ENCODE measurements around the gene FBXL20.
A peak's percentile ranks its signal among the peaks of the same experiment; 100 is the strongest.

FBXL20 gene

DNA sequence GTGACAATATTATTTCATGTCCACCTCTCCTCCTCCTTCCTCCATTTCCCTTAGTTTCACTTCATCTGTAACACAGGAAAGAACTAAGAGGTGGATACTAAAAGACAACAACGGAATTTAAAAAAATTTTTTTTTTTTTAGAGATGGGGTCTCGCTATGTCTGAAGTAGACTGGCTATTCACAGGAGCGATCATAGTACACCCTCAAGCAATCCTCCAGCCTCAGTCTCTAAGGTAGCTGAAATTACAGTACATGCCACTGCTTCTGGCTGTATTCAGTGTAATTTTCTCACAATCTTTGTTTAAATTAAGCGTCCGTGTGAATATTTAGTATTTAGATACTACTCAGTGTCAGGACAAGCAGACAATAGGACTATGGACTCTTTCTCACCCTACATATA lies 35.6 kb downstream of the FBXL20 start:
- TF ChIP-seq ESRRG (CRISPR knock-in tag; IDR thresholded peaks at IDR 0.05) (no peak), OSR1 (CRISPR knock-in tag; IDR thresholded peaks at IDR 0.05) (no peak), ZC3H10 (CRISPR knock-in tag; IDR thresholded peaks at IDR 0.05) (no peak), ZNF8 (CRISPR knock-in tag; IDR thresholded peaks at IDR 0.05) (no peak), PPARA (CRISPR knock-in tag; IDR thresholded peaks at IDR 0.05; ENCODE audit: borderline replicate concordance) (no peak), ZNF70 (CRISPR knock-in tag; IDR thresholded peaks at IDR 0.05) (no peak), GLIS3 (CRISPR knock-in tag; IDR thresholded peaks at IDR 0.05) (no peak), ISL1 (CRISPR knock-in tag; IDR thresholded peaks at IDR 0.05) (no peak)
- TF ChIP-seq, protein P1, sequence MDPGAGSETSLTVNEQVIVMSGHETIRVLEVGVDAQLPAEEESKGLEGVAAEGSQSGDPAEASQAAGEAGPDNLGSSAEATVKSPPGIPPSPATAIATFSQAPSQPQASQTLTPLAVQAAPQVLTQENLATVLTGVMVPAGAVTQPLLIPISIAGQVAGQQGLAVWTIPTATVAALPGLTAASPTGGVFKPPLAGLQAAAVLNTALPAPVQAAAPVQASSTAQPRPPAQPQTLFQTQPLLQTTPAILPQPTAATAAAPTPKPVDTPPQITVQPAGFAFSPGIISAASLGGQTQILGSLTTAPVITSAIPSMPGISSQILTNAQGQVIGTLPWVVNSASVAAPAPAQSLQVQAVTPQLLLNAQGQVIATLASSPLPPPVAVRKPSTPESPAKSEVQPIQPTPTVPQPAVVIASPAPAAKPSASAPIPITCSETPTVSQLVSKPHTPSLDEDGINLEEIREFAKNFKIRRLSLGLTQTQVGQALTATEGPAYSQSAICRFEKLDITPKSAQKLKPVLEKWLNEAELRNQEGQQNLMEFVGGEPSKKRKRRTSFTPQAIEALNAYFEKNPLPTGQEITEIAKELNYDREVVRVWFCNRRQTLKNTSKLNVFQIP (CRISPR knock-in tag; IDR thresholded peaks at IDR 0.05; ENCODE audit: borderline replicate concordance, low read depth): no peak
- TF ChIP-seq, protein P2, sequence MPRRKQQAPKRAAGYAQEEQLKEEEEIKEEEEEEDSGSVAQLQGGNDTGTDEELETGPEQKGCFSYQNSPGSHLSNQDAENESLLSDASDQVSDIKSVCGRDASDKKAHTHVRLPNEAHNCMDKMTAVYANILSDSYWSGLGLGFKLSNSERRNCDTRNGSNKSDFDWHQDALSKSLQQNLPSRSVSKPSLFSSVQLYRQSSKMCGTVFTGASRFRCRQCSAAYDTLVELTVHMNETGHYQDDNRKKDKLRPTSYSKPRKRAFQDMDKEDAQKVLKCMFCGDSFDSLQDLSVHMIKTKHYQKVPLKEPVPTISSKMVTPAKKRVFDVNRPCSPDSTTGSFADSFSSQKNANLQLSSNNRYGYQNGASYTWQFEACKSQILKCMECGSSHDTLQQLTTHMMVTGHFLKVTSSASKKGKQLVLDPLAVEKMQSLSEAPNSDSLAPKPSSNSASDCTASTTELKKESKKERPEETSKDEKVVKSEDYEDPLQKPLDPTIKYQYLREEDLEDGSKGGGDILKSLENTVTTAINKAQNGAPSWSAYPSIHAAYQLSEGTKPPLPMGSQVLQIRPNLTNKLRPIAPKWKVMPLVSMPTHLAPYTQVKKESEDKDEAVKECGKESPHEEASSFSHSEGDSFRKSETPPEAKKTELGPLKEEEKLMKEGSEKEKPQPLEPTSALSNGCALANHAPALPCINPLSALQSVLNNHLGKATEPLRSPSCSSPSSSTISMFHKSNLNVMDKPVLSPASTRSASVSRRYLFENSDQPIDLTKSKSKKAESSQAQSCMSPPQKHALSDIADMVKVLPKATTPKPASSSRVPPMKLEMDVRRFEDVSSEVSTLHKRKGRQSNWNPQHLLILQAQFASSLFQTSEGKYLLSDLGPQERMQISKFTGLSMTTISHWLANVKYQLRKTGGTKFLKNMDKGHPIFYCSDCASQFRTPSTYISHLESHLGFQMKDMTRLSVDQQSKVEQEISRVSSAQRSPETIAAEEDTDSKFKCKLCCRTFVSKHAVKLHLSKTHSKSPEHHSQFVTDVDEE (CRISPR knock-in tag; IDR thresholded peaks at IDR 0.05): no peak
- TF ChIP-seq, protein P3, sequence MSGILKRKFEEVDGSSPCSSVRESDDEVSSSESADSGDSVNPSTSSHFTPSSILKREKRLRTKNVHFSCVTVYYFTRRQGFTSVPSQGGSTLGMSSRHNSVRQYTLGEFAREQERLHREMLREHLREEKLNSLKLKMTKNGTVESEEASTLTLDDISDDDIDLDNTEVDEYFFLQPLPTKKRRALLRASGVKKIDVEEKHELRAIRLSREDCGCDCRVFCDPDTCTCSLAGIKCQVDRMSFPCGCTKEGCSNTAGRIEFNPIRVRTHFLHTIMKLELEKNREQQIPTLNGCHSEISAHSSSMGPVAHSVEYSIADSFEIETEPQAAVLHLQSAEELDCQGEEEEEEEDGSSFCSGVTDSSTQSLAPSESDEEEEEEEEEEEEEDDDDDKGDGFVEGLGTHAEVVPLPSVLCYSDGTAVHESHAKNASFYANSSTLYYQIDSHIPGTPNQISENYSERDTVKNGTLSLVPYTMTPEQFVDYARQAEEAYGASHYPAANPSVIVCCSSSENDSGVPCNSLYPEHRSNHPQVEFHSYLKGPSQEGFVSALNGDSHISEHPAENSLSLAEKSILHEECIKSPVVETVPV (CRISPR knock-in tag; IDR thresholded peaks at IDR 0.05): no peak
- TF ChIP-seq, protein P4, sequence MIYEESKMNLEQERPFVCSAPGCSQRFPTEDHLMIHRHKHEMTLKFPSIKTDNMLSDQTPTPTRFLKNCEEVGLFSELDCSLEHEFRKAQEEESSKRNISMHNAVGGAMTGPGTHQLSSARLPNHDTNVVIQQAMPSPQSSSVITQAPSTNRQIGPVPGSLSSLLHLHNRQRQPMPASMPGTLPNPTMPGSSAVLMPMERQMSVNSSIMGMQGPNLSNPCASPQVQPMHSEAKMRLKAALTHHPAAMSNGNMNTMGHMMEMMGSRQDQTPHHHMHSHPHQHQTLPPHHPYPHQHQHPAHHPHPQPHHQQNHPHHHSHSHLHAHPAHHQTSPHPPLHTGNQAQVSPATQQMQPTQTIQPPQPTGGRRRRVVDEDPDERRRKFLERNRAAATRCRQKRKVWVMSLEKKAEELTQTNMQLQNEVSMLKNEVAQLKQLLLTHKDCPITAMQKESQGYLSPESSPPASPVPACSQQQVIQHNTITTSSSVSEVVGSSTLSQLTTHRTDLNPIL (CRISPR knock-in tag; IDR thresholded peaks at IDR 0.05; ENCODE audit: low read depth): no peak
- ATAC-seq: peak; percentile 68

DNA sequence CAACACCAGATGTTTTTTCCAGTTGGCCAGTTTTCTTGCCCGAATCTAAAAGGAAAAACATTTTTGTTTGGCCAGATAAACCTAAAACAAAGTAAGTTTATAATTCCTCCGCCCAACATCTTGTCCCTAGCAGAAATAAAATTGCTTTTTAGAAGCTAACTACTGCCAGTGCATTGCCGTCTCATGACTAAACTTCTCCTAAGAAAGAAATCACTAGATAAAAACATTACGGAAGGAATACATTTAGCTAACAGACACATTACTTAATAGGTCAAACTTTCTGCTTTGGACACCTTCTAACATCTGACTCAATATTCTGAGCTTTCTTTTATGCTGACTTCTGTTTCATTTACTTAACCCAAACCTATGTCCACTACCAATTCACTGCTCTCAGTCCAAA lies 36.2 kb downstream of the FBXL20 start:
- ATAC-seq: peak; percentile 65
- TF ChIP-seq ZFP3 (CRISPR knock-in tag; IDR thresholded peaks at IDR 0.05) (no peak), ISL1 (CRISPR knock-in tag; IDR thresholded peaks at IDR 0.05) (no peak), TOX (CRISPR knock-in tag; IDR thresholded peaks at IDR 0.05; ENCODE audit: borderline replicate concordance) (no peak), TCF4 (CRISPR knock-in tag; IDR thresholded peaks at IDR 0.05; ENCODE audit: borderline replicate concordance) (no peak), RARB (CRISPR knock-in tag; IDR thresholded peaks at IDR 0.05) (no peak), BACH2 (CRISPR knock-in tag; IDR thresholded peaks at IDR 0.05; ENCODE audit: borderline replicate concordance) (no peak), ZNF70 (CRISPR knock-in tag; IDR thresholded peaks at IDR 0.05) (no peak), ZFP30 (CRISPR knock-in tag; IDR thresholded peaks at IDR 0.05) (no peak), ESRRG (CRISPR knock-in tag; IDR thresholded peaks at IDR 0.05) (no peak), CSDC2 (CRISPR knock-in tag; IDR thresholded peaks at IDR 0.05) (no peak), GLIS3 (CRISPR knock-in tag; IDR thresholded peaks at IDR 0.05) (no peak), ZC3H10 (CRISPR knock-in tag; IDR thresholded peaks at IDR 0.05) (no peak), ARNTL (CRISPR knock-in tag; IDR thresholded peaks at IDR 0.05; ENCODE audit: borderline replicate concordance, low read depth) (no peak)
- TF ChIP-seq, protein P5, sequence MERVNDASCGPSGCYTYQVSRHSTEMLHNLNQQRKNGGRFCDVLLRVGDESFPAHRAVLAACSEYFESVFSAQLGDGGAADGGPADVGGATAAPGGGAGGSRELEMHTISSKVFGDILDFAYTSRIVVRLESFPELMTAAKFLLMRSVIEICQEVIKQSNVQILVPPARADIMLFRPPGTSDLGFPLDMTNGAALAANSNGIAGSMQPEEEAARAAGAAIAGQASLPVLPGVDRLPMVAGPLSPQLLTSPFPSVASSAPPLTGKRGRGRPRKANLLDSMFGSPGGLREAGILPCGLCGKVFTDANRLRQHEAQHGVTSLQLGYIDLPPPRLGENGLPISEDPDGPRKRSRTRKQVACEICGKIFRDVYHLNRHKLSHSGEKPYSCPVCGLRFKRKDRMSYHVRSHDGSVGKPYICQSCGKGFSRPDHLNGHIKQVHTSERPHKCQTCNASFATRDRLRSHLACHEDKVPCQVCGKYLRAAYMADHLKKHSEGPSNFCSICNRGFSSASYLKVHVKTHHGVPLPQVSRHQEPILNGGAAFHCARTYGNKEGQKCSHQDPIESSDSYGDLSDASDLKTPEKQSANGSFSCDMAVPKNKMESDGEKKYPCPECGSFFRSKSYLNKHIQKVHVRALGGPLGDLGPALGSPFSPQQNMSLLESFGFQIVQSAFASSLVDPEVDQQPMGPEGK (CRISPR knock-in tag; IDR thresholded peaks at IDR 0.05; ENCODE audit: borderline replicate concordance): no peak
- TF ChIP-seq, protein P3 (CRISPR knock-in tag; IDR thresholded peaks at IDR 0.05): no peak
- TF ChIP-seq, protein P1 (CRISPR knock-in tag; IDR thresholded peaks at IDR 0.05; ENCODE audit: borderline replicate concordance, low read depth): no peak
- TF ChIP-seq, protein P2 (CRISPR knock-in tag; IDR thresholded peaks at IDR 0.05): no peak
- TF ChIP-seq, protein P4 (CRISPR knock-in tag; IDR thresholded peaks at IDR 0.05; ENCODE audit: low read depth): no peak
